ENCODE measurements around the gene PTPRG. TPM values are rescaled to one million over a fixed set of nuclear protein-coding genes. Genes with fewer than 3 reads are reported as not detected.

The PTPRG gene
- total and polyA plus RNA-seq, 4 donors = 3.6 to 35.6 (median 8.1) TPM

DNA sequence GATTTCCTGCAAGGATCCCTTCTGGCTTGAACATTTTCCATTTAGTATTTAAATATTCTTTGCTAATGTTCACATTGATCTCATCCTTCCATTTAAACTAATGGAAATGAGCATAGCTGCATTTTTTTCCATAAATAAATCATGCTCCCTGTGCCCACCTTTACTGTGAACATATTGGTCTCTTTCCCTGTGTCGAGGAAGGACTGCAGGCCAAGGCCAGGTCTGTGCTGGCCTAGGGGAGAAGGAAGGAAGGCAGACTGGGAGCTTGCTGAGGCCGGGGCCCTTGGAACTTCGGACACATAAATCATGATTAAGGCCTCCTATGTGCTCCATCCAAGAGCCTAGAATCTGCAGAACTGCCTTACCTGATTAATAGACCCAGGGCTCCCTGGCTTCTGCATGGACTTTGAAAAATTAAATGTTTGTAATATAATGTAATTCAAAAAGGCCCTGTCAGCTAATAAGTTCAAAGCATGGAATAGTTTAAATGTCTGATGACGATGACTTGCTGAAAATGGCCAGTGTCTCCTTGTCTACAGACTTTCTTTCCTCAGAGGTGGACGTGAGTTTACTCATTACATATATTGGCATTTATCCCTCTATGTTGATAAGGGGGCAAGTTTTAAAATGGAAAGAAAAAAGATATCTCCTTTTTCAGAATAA is 636.1 kb downstream of the PTPRG start:
- Histone ChIP-seq H3K27me3 (ENCODE audit: control insufficient read depth in 4 of 4, insufficient read depth in 4 of 4, low read length in 3 of 4) (no peaks in the 10 kb centered on the region), H3K9ac (ENCODE audit: low read depth in 1 of 2, low read length in 2 of 2) (no peak overlapping the region), H3K9me3 (ENCODE audit: control insufficient read depth in 4 of 4, low read length in 3 of 4) (no peaks in the 10 kb centered on the region), H3K4me1 (ENCODE audit: control insufficient read depth in 4 of 4, insufficient read depth in 4 of 4, low read length in 3 of 4) (peaks cover 0 to 10% (median 0%) of the 10 kb centered on the region in 4 donors), H3K36me3 (ENCODE audit: control insufficient read depth in 4 of 4, insufficient read depth in 3 of 4, low read depth in 1 of 4, low read length in 3 of 4) (peaks cover 0 to 2% (median 0%) of the 10 kb centered on the region in 4 donors), H3K4me3 (ENCODE audit: low read depth in 1 of 3, low read length in 3 of 3) (no peak overlapping the region), H3K27ac (ENCODE audit: low read depth in 1 of 2, low read length in 2 of 2) (no peak overlapping the region)
- no peak for DNase-seq (ENCODE audit: low spot score)
- 88% methylated on average over 5 of the region's 5 CpGs for WGBS
- TF ChIP-seq NR2F2 (IDR thresholded peaks at IDR 0.05) (no peak), CTCF (IDR thresholded peaks at IDR 0.05; ENCODE audit: low read depth, low read length, missing input control) (no peak), RAD21 (IDR thresholded peaks at IDR 0.05) (no peak), GABPA (IDR thresholded peaks at IDR 0.05 in 1 of 2, conservative IDR thresholded peaks at IDR 0.05 in 1 of 2) (no peak), FOXA1 (IDR thresholded peaks at IDR 0.05) (no peak), RXRA (IDR thresholded peaks at IDR 0.05) (no peak), HNF4G (IDR thresholded peaks at IDR 0.05) (no peak), TAF1 (conservative IDR thresholded peaks at IDR 0.05) (no peak), EGR1 (IDR thresholded peaks at IDR 0.05; ENCODE audit: low read depth in 2 of 2) (no peak), ATF3 (IDR thresholded peaks at IDR 0.05) (no peak), HNF4A (conservative IDR thresholded peaks at IDR 0.05) (no peak), SP1 (IDR thresholded peaks at IDR 0.05) (no peak), MAX (IDR thresholded peaks at IDR 0.05) (no peak)
- TF ChIP-seq, protein P1, sequence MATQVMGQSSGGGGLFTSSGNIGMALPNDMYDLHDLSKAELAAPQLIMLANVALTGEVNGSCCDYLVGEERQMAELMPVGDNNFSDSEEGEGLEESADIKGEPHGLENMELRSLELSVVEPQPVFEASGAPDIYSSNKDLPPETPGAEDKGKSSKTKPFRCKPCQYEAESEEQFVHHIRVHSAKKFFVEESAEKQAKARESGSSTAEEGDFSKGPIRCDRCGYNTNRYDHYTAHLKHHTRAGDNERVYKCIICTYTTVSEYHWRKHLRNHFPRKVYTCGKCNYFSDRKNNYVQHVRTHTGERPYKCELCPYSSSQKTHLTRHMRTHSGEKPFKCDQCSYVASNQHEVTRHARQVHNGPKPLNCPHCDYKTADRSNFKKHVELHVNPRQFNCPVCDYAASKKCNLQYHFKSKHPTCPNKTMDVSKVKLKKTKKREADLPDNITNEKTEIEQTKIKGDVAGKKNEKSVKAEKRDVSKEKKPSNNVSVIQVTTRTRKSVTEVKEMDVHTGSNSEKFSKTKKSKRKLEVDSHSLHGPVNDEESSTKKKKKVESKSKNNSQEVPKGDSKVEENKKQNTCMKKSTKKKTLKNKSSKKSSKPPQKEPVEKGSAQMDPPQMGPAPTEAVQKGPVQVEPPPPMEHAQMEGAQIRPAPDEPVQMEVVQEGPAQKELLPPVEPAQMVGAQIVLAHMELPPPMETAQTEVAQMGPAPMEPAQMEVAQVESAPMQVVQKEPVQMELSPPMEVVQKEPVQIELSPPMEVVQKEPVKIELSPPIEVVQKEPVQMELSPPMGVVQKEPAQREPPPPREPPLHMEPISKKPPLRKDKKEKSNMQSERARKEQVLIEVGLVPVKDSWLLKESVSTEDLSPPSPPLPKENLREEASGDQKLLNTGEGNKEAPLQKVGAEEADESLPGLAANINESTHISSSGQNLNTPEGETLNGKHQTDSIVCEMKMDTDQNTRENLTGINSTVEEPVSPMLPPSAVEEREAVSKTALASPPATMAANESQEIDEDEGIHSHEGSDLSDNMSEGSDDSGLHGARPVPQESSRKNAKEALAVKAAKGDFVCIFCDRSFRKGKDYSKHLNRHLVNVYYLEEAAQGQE (IDR thresholded peaks at IDR 0.05) = no peak
- TF ChIP-seq, protein P2, sequence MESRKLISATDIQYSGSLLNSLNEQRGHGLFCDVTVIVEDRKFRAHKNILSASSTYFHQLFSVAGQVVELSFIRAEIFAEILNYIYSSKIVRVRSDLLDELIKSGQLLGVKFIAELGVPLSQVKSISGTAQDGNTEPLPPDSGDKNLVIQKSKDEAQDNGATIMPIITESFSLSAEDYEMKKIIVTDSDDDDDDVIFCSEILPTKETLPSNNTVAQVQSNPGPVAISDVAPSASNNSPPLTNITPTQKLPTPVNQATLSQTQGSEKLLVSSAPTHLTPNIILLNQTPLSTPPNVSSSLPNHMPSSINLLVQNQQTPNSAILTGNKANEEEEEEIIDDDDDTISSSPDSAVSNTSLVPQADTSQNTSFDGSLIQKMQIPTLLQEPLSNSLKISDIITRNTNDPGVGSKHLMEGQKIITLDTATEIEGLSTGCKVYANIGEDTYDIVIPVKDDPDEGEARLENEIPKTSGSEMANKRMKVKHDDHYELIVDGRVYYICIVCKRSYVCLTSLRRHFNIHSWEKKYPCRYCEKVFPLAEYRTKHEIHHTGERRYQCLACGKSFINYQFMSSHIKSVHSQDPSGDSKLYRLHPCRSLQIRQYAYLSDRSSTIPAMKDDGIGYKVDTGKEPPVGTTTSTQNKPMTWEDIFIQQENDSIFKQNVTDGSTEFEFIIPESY (IDR thresholded peaks at IDR 0.05) = no peak

All from liver (tissue), 9 donors.